ENCODE measurements around the gene C17orf114.

C17orf114 gene

GRCh38 chr17:4842376-4842775, 40.2 kb upstream of the C17orf114 start:
- no peak for DNase-seq (ENCODE audit: low spot score)
- no peaks in the 10 kb centered on the region for H3K9me3 ChIP-seq (ENCODE audit: low read depth)
- peaks cover 23% of the 10 kb centered on the region for H4K20me1 ChIP-seq (ENCODE audit: insufficient read depth, poor library complexity, severe bottlenecking)
- H3K27ac ChIP-seq, result no peak overlapping the region
- no peak overlapping the region for H2AFZ ChIP-seq
- no peaks in the 10 kb centered on the region for H3K9me2 ChIP-seq (replicated peaks; ENCODE audit: insufficient read depth)
- no peaks in the 10 kb centered on the region for H3K27me3 ChIP-seq
- H3K36me3 ChIP-seq (replicated peaks; ENCODE audit: insufficient read depth, low read depth), result no peaks in the 10 kb centered on the region
- WGBS (ENCODE audit: low lambda C conversion rate, missing lambda C conversion rate), result 94% methylated on average over 3 of the region's 3 CpGs
- peaks cover 98% of the 10 kb centered on the region for H3K79me2 ChIP-seq
- H3K4me2 ChIP-seq, result no peak overlapping the region
- H3K4me3 ChIP-seq, result no peak overlapping the region
- no peak for TF ChIP-seq EZH2 (IDR thresholded peaks at IDR 0.05; ENCODE audit: borderline replicate concordance)
- H3K4me1 ChIP-seq (ENCODE audit: insufficient read depth), result peaks cover 11% of the 10 kb centered on the region

DNA sequence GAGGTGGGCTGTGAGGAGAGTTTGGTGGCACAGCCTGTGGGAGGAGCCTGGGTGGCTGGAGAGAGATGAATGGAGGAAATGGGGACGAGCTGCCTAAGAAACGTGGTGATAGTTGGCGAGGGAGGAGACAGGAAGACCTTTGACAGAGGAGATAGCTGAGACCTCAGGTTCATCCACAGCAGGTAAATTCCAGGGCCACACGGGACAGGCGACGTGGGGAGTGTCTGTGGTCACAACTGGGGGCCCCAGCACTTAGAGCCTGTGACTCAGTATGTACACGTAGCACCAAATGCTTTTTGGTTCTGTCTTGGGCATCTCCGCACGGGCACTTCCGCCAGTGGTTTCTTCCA, 38.7 kb upstream of the C17orf114 start:
- Histone ChIP-seq H3K4me1 (ENCODE audit: insufficient read depth) (peaks cover 11% of the 10 kb centered on the region), H3K79me2 (peaks cover 98% of the 10 kb centered on the region), H4K20me1 (ENCODE audit: insufficient read depth, poor library complexity, severe bottlenecking) (peaks cover 26% of the 10 kb centered on the region), H3K4me3 (no peak overlapping the region), H3K27me3 (no peaks in the 10 kb centered on the region), H3K4me2 (no peak overlapping the region), H2AFZ (no peak overlapping the region), H3K9me3 (ENCODE audit: low read depth) (no peaks in the 10 kb centered on the region), H3K36me3 (replicated peaks; ENCODE audit: insufficient read depth, low read depth) (no peaks in the 10 kb centered on the region), H3K27ac (peak overlapping the region; percentile 28), H3K9me2 (replicated peaks; ENCODE audit: insufficient read depth) (no peaks in the 10 kb centered on the region)
- DNase-seq (ENCODE audit: low spot score), result no peak
- TF ChIP-seq EZH2 (IDR thresholded peaks at IDR 0.05; ENCODE audit: borderline replicate concordance), result no peak
- no peak for TF ChIP-seq CTCF (IDR thresholded peaks at IDR 0.05; ENCODE audit: poor library complexity)
- TF ChIP-seq EZH2phosphoT487 (IDR thresholded peaks at IDR 0.05; ENCODE audit: low read depth, severe bottlenecking, unreplicated experiment), result no peak
- WGBS (ENCODE audit: low lambda C conversion rate, missing lambda C conversion rate), result 90% methylated on average over 9 of the region's 10 CpGs

- H3K4me1 ChIP-seq (ENCODE audit: insufficient read depth), result peaks cover 17% of the 10 kb centered on the region
- 83% methylated on average over 8 of the region's 8 CpGs for WGBS (ENCODE audit: low lambda C conversion rate, missing lambda C conversion rate)
These were observed 38.1 kb upstream of the C17orf114 start for GRCh38 chr17:4839965-4840892.

More at GRCh38 chr17:4839965-4840892, 38.1 kb upstream of the C17orf114 start:
- Histone ChIP-seq H3K27ac (peak overlapping the region; percentile 28), H3K79me2 (peaks cover 98% of the 10 kb centered on the region), H3K4me3 (no peak overlapping the region), H3K4me2 (no peak overlapping the region), H3K9me2 (replicated peaks; ENCODE audit: insufficient read depth) (no peaks in the 10 kb centered on the region), H3K9me3 (ENCODE audit: low read depth) (no peaks in the 10 kb centered on the region), H3K27me3 (no peaks in the 10 kb centered on the region), H4K20me1 (ENCODE audit: insufficient read depth, poor library complexity, severe bottlenecking) (peaks cover 26% of the 10 kb centered on the region), H3K36me3 (replicated peaks; ENCODE audit: insufficient read depth, low read depth) (no peaks in the 10 kb centered on the region), H2AFZ (no peak overlapping the region)
- no peak for DNase-seq (ENCODE audit: low spot score)
- TF ChIP-seq CTCF (IDR thresholded peaks at IDR 0.05; ENCODE audit: poor library complexity), result no peak
- TF ChIP-seq EZH2phosphoT487 (IDR thresholded peaks at IDR 0.05; ENCODE audit: low read depth, severe bottlenecking, unreplicated experiment), result no peak
- TF ChIP-seq EZH2 (IDR thresholded peaks at IDR 0.05; ENCODE audit: borderline replicate concordance), result no peak
